CD4-positive, alpha-beta memory T cell (primary cell): Measurements from ENCODE around the gene SIGLEC6. TPM values are rescaled to one million over a fixed set of nuclear protein-coding genes. Genes with fewer than 3 reads are reported as not detected.

Experiments used
- CTCF ChIA-PET: fragments of 350-600 bp; sonication (Branson Sonifier 250); formaldehyde crosslinking; loops from one replicate; lab custom pipeline; 2021; ENCODE audit warnings: inconsistent platforms; ENCODE audit not compliant: partially characterized antibody; lab: Charles Lee
- POLR2A ChIA-PET: fragments of 350-600 bp; sonication (Branson Sonifier 250); formaldehyde crosslinking; loops from one replicate; lab custom pipeline; 2021; ENCODE audit not compliant: partially characterized antibody; lab: Charles Lee
- DNase-seq, 5 donors: peaks; one replicate each; pipeline versions ENCODE4 v3.0.0 to v3.0.0-alpha.2; 2020 to 2022; ENCODE audit warnings: mixed read lengths in 1 of 5
- H3K27ac ChIP-seq: one replicate; pipeline ENCODE4 v1.7.0; 2013; ENCODE audit warnings: low read depth, low read length
- H3K27me3 ChIP-seq: 2 replicates; pipeline ENCODE4 v1.7.0; 2013; ENCODE audit warnings: mild to moderate bottlenecking, low read length, moderate library complexity; ENCODE audit not compliant: insufficient read depth
- H3K36me3 ChIP-seq: 2 replicates; pipeline ENCODE4 v1.7.0; 2013; ENCODE audit warnings: mild to moderate bottlenecking, low read length, moderate library complexity; ENCODE audit not compliant: insufficient read depth
- H3K4me1 ChIP-seq: 2 replicates; pipeline ENCODE4 v1.7.0; 2013; ENCODE audit warnings: mild to moderate bottlenecking, low read length, moderate library complexity; ENCODE audit not compliant: insufficient read depth
- H3K4me3 ChIP-seq, 2 donors: one replicate each; pipeline ENCODE4 v1.7.0; 2013; ENCODE audit warnings: low read length in 2 of 2, mild to moderate bottlenecking in 1 of 2
- H3K9me3 ChIP-seq, 2 donors: one replicate each; pipeline ENCODE4 v1.7.0; 2013; ENCODE audit warnings: low read length in 2 of 2, control low read depth in 1 of 2; ENCODE audit not compliant: control insufficient read depth in 1 of 2
- H3K27ac Mint-ChIP-seq, 7 donors: one replicate each; pipeline ENCODE4 v1.8.0; 2020 to 2021; ENCODE audit warnings: mixed read lengths in 7 of 7, mild to moderate bottlenecking in 6 of 7, inconsistent platforms in 3 of 7, moderate library complexity in 3 of 7
- H3K27me3 Mint-ChIP-seq, 2 donors: one replicate each; pipeline ENCODE4 v1.8.0; 2020 to 2021; ENCODE audit warnings: mixed read lengths in 2 of 2
- H3K36me3 Mint-ChIP-seq, 2 donors: one replicate each; pipeline ENCODE4 v1.8.0; 2020 to 2021; ENCODE audit warnings: mixed read lengths in 2 of 2, inconsistent platforms in 1 of 2, mild to moderate bottlenecking in 1 of 2
- H3K4me1 Mint-ChIP-seq, 4 donors: one replicate each; pipeline ENCODE4 v1.8.0; 2020 to 2021; ENCODE audit warnings: mixed read lengths in 4 of 4, mild to moderate bottlenecking in 1 of 4
- H3K4me3 Mint-ChIP-seq, 8 donors: one replicate each; pipeline ENCODE4 v1.8.0; 2020 to 2021; ENCODE audit warnings: mixed read lengths in 8 of 8, mild to moderate bottlenecking in 7 of 8, moderate library complexity in 6 of 8, inconsistent platforms in 3 of 8
- H3K9me3 Mint-ChIP-seq, 8 donors: one replicate each; pipeline ENCODE4 v1.8.0; 2020 to 2021; ENCODE audit warnings: mixed read lengths in 8 of 8, mild to moderate bottlenecking in 5 of 8, inconsistent platforms in 3 of 8, moderate library complexity in 1 of 8
- intact Hi-C: fragments of 100-400 bp; cut with micrococcal nuclease; formaldehyde crosslinking; loops from one replicate; pipeline ENCODE4 v1.15.1; 2023
- polyA plus RNA-seq, 2 donors: library from polyadenylated mRNA; unstranded; fragments of 300-500 nt; fragmentation: Illumina TruSeq; gene quantifications; one replicate each; pipeline ENCODE4 v1.2.3, GENCODE V29; 2021
- total RNA-seq, 2 experiments: library from RNA; stranded (reverse); gene quantifications; one replicate each; pipeline ENCODE4 v1.2.3, GENCODE V29; 2021

SIGLEC6 gene
- total and polyA plus RNA-seq, 4 experiments from 2014 or later: 0.10 TPM; not detected in 3

GRCh38 chr19:51485960-51486660 lies 45.4 kb downstream of the SIGLEC6 start:
- no peaks in the 10 kb centered on the region for H3K36me3 Mint-ChIP-seq

GRCh38 chr19:51480590-51480989 lies 50.9 kb downstream of the SIGLEC6 start:
- Histone ChIP-seq H3K36me3 (no peaks in the 10 kb centered on the region), H3K4me3 (no peak overlapping the region), H3K27me3 (peaks cover 4% of the 10 kb centered on the region), H3K27ac (no peak overlapping the region), H3K4me1 (no peaks in the 10 kb centered on the region), H3K9me3 (no peaks in the 10 kb centered on the region)
- intact Hi-C loops: no loop called here
- Mint-ChIP-seq H3K27me3 (peaks cover 14 to 42% of the 10 kb centered on the region in 2 donors), H3K9me3 (peaks cover 0 to 6% (median 0%) of the 10 kb centered on the region in 8 donors), H3K4me1 (no peaks in the 10 kb centered on the region), H3K4me3 (no peak overlapping the region), H3K36me3 (no peaks in the 10 kb centered on the region), H3K27ac (no peak overlapping the region)
- ChIA-PET POLR2A (no interaction called here), CTCF (interaction anchor here (1.9 kb wide), 1 partner anchor 34 kb away, joined by 4 read pairs; no protein-coding TSS in a partner anchor)
- DNase-seq: no peak

More at GRCh38 chr19:51485960-51486660, 45.4 kb downstream of the SIGLEC6 start:
- H3K9me3 Mint-ChIP-seq: peaks cover 0 to 4% (median 0%) of the 10 kb centered on the region in 8 donors
- H3K4me3 ChIP-seq: no peak overlapping the region
- POLR2A ChIA-PET: no interaction called here
- no peak overlapping the region for H3K4me3 Mint-ChIP-seq
- no peak overlapping the region for H3K27ac Mint-ChIP-seq
- no peaks in the 10 kb centered on the region for H3K4me1 Mint-ChIP-seq
- H3K9me3 ChIP-seq: no peaks in the 10 kb centered on the region
- intact Hi-C loops: no loop called here
- H3K27me3 ChIP-seq: no peaks in the 10 kb centered on the region
- no peak for DNase-seq
- H3K27me3 Mint-ChIP-seq: peaks cover 10 to 22% of the 10 kb centered on the region in 2 donors
- CTCF ChIA-PET: interaction anchor here (1.5 kb wide), 1 partner anchor 13 kb away, joined by 4 read pairs; no protein-coding TSS in a partner anchor
- no peaks in the 10 kb centered on the region for H3K4me1 ChIP-seq
- no peaks in the 10 kb centered on the region for H3K36me3 ChIP-seq
- no peak overlapping the region for H3K27ac ChIP-seq

GRCh38 chr19:51479531-51480331 lies 51.7 kb downstream of the SIGLEC6 start:
- Histone ChIP-seq H3K9me3 (no peaks in the 10 kb centered on the region), H3K36me3 (no peaks in the 10 kb centered on the region), H3K27ac (no peak overlapping the region), H3K4me1 (no peaks in the 10 kb centered on the region), H3K27me3 (peaks cover 4% of the 10 kb centered on the region), H3K4me3 (no peak overlapping the region)
- peaks cover 14 to 38% of the 10 kb centered on the region in 2 donors for H3K27me3 Mint-ChIP-seq
- intact Hi-C loops: no loop called here
- H3K4me1 Mint-ChIP-seq: no peaks in the 10 kb centered on the region
- no peaks in the 10 kb centered on the region for H3K36me3 Mint-ChIP-seq
- CTCF ChIA-PET: interaction anchor here (1.9 kb wide), 1 partner anchor 34 kb away, joined by 4 read pairs; no protein-coding TSS in a partner anchor
- POLR2A ChIA-PET: no interaction called here
- no peak overlapping the region for H3K27ac Mint-ChIP-seq
- H3K4me3 Mint-ChIP-seq: no peak overlapping the region
- no peak for DNase-seq
- H3K9me3 Mint-ChIP-seq: peaks cover 0 to 6% (median 0%) of the 10 kb centered on the region in 8 donors

GRCh38 chr19:51478381-51479234 lies 52.9 kb downstream of the SIGLEC6 start, which contains the start of gene CEACAM18:
CEACAM18 (plus strand) TSS chr19:51478539.
- ChIA-PET CTCF (interaction anchor here (0.6 kb wide), 1 partner anchor 45 kb away, joined by 3 read pairs; no protein-coding TSS in a partner anchor), POLR2A (no interaction called here)
- H3K27me3 Mint-ChIP-seq: peaks cover 12 to 40% of the 10 kb centered on the region in 2 donors
- Histone ChIP-seq H3K36me3 (no peaks in the 10 kb centered on the region), H3K4me1 (no peaks in the 10 kb centered on the region), H3K27me3 (peaks cover 4% of the 10 kb centered on the region), H3K9me3 (no peaks in the 10 kb centered on the region), H3K4me3 (no peak within 1 kb of the TSS), H3K27ac (no peak within 1 kb of the TSS)
- intact Hi-C loops: no loop called here
- peaks cover 0 to 6% (median 0%) of the 10 kb centered on the region in 8 donors for H3K9me3 Mint-ChIP-seq
- no peaks in the 10 kb centered on the region for H3K36me3 Mint-ChIP-seq
- no peak within 1 kb of the TSS for H3K4me3 Mint-ChIP-seq
- no peak for DNase-seq
- H3K4me1 Mint-ChIP-seq: no peaks in the 10 kb centered on the region
- no peak within 1 kb of the TSS for H3K27ac Mint-ChIP-seq

GRCh38 chr19:51477344-51477743 lies 54.1 kb downstream of the SIGLEC6 start:
- Histone ChIP-seq H3K27ac (no peak overlapping the region), H3K4me3 (no peak overlapping the region), H3K27me3 (peaks cover 4% of the 10 kb centered on the region), H3K9me3 (no peaks in the 10 kb centered on the region), H3K36me3 (no peaks in the 10 kb centered on the region), H3K4me1 (no peaks in the 10 kb centered on the region)
- peaks cover 14 to 40% of the 10 kb centered on the region in 2 donors for H3K27me3 Mint-ChIP-seq
- intact Hi-C loops: no loop called here
- peaks cover 0 to 1% (median 0%) of the 10 kb centered on the region in 4 donors for H3K4me1 Mint-ChIP-seq
- H3K27ac Mint-ChIP-seq: no peak overlapping the region
- no peak for DNase-seq
- H3K9me3 Mint-ChIP-seq: peaks cover 0 to 6% (median 0%) of the 10 kb centered on the region in 8 donors
- ChIA-PET POLR2A (no interaction called here), CTCF (interaction anchor here (0.7 to 1.1 kb wide), 2 partner anchors 11 to 180 kb away, joined by 3 read pairs; no protein-coding TSS in a partner anchor)
- H3K4me3 Mint-ChIP-seq: no peak overlapping the region
- no peaks in the 10 kb centered on the region for H3K36me3 Mint-ChIP-seq

GRCh38 chr19:51476164-51476563 lies 55.3 kb downstream of the SIGLEC6 start:
- POLR2A ChIA-PET: no interaction called here
- no peak for DNase-seq
- intact Hi-C loops: no loop called here
- H3K27ac ChIP-seq: no peak overlapping the region
- Mint-ChIP-seq H3K27ac (no peak overlapping the region), H3K4me3 (no peak overlapping the region), H3K4me1 (peaks cover 0 to 1% (median 0%) of the 10 kb centered on the region in 4 donors), H3K9me3 (peaks cover 0 to 6% (median 0%) of the 10 kb centered on the region in 8 donors), H3K36me3 (no peaks in the 10 kb centered on the region), H3K27me3 (peaks cover 16 to 38% of the 10 kb centered on the region in 2 donors)
- CTCF ChIA-PET: no interaction called here
- no peak overlapping the region for H3K4me3 ChIP-seq
- peaks cover 4% of the 10 kb centered on the region for H3K27me3 ChIP-seq
- H3K36me3 ChIP-seq: no peaks in the 10 kb centered on the region
- H3K4me1 ChIP-seq: no peaks in the 10 kb centered on the region
- no peaks in the 10 kb centered on the region for H3K9me3 ChIP-seq
